IPS DF 19.7 (cell line): ENCODE measurements around the gene MORN1.

Source experiments
- DNase-seq: peaks from one replicate; pipeline ENCODE4 v3.0.0-alpha.2; 2013; ENCODE audit warnings: low read depth, low spot score

Gene MORN1

DNA sequence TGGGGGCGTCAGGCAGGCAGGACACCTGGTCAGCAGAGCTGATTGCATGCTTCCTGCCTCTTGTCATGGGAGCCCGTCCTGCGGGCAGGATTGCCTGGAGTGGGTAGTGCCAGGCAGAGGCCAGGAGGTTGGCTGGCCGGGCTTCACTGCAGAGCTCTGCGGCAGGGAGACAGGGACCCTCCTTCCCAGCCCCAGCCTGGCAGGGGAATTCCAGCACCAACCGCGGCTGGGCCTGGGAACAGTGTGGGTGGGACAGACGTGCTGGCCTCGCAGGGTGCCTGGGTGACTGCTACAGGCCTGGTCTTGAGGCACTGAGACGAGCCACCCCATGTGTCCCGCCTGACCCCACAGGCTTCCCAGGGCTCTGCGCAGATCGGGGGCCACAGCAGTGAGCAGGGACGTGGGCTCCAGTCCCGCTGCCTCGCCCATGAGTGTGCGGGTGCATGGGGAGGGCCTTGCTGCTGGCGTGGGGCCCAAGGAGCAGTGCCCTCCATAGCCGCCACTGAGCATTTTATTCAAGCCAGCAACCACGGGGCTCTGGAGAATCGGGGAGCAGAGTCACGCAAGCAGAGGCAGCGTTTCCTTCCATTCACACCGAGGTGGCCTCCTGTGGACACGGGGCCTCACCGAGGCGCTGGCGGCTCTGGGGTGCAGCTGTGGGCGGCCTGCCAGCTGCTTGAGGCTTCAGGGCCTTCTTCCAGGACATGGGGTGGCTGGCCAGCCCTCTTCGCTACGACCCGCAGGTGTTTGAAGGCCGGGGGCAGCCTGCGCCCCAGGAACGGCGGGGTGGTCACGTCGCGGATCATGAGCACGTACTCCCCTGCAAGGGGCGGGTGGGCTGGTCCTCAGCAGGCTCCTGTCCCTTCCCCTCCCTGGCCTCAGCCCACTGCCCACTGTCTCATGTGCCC, 70.3 kb downstream of the MORN1 start:
- no peak for DNase-seq

DNA sequence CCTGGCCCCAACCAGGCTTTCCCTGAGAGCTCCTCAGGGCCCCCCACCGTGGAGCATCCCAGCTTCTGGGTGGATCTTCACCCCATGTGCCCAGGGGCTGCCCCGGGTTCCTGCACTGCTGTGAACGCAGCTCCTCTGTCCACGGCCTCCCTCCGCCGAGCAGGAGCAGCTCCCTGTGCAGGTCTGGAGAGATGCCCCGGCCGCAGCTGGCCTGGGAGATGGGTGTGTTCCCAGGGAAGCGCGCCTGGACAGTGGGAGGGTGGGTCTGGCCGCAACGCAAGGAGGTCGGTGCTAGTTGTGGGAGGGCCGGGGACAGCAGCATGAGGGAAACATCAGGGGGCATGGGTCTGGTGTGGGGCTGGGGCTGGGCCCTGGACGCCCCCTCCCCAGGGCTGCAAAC, 71.3 kb downstream of the MORN1 start:
- DNase-seq, result no peak

DNA sequence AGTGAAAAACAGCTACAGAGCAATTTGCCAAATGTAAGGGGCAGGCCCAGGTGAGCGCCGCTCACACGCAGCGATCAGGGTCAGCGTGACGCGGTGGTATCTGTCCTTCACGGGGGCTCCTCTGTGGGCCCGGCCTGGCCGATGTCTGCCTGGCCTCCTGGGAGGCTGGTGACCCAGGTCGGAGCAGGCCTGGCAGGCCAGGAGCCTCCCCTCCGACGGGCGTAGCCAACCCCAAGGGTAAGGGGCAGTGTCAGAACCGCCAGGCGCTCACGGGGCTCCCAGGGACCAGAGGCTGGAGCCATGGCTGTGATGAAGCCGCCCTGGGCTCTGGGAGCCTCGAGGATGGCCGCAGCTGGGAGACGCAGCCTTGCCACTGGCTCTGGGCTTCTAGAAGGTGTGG, 72.1 kb downstream of the MORN1 start:
- no peak for DNase-seq

DNA sequence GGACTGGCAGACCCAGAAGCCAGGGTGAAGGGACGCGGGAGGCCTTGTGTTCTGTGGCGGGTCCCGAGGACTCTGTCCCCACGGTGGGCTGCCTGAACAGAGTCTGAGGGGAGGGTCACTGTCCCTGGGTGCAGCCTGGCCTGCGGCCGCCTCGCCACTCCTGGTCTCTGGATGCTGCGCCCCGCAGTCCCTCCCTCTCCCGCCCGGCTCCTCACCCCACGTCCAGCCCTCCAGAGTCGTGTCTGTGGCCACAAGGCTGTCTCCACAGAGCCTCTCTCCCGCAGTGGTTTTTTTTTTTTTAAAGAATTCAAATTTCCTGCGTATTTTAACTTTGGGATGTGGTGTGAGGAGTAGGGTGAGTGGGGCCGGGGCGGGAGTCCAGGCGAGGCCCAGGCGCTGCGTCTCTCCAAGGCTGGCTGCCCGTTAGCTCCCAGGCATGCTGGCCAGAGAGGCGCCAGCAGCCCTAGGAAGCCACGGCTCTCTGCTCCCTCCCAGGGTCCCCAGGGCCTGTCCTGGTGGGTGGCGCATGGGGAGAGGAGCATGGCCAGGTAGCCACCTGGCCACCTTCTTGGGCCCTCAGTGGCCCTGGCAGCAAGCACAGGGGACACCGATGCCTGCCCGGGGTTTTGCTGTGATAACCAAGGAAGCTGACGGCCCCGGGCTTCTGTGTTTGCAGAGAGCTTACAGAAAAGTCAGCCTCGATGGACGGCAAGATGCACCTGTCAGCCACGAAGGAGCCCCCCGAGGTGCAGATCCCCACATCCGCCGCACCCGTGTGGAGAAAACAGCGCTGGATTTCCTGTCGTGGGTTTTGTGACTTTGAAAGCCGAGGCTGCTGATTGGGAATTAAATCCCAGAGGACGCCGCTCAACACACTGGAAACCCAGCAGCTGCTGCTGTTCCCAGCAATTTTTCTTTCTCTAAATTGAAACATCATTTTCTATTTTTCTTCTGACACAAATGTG, 72.8 kb downstream of the MORN1 start:
- DNase-seq, result no peak

GRCh38 chr1:2317230-2318065, 73.9 kb downstream of the MORN1 start:
- no peak for DNase-seq

GRCh38 chr1:2316451-2316961, 74.8 kb downstream of the MORN1 start:
- DNase-seq, result no peak

- no peak for DNase-seq
These were observed 75.5 kb downstream of the MORN1 start for GRCh38 chr1:2315674-2316450.

DNA sequence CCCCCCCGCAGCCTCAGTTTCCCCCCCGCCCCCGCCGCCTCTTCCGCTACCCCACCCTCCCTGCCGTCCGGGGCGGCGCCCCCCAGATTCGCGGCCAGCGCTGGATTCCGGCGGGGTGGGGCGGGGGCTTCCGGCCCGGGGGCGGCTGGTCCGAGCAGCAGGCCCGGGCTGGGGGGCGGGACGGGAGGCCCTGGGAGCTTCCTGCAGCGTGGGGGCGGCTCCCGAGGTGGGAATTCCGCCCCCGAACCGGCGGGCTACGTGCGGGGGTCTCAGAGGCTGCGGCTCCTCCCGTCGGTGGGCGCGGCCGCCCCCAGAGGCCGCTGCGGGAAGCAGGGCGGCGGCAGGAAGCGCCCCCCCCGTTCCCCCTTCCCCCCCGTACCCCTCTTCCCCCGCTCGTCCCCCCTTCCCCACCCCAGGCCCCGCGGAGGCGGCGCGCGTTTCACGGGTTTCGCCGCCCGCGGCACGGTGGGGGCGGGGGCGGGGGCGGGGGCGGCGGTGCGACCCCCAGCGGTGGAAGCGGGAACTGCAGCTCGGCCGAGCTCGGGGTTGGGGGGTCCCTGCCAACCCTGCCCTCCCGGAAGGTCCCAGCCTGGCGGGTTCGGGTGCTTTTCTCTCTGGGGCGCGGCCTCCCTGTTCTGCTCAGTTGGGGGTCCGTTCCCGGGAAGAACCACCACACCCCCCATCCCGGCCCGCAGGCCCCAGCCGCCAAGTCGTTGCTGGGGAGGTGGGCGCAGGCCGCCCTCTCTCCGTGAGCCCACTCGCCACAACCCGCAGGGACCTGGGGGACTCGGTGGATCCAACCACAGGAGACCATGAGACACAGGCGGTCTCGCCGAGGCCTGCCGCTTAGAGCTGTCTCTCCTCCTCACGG, 76.3 kb downstream of the MORN1 start:
- no peak for DNase-seq

- peak; percentile 54 for DNase-seq
These were observed 77.0 kb downstream of the MORN1 start for GRCh38 chr1:2314273-2314802.

- no peak for DNase-seq
These were observed 77.6 kb downstream of the MORN1 start for GRCh38 chr1:2313651-2314261.

- no peak for DNase-seq
These were observed 78.6 kb downstream of the MORN1 start for GRCh38 chr1:2312515-2313301.

- DNase-seq, result no peak
These were observed 79.2 kb downstream of the MORN1 start for GRCh38 chr1:2312160-2312514.

GRCh38 chr1:2311184-2312032, 79.9 kb downstream of the MORN1 start:
- peak; percentile 47 for DNase-seq

DNA sequence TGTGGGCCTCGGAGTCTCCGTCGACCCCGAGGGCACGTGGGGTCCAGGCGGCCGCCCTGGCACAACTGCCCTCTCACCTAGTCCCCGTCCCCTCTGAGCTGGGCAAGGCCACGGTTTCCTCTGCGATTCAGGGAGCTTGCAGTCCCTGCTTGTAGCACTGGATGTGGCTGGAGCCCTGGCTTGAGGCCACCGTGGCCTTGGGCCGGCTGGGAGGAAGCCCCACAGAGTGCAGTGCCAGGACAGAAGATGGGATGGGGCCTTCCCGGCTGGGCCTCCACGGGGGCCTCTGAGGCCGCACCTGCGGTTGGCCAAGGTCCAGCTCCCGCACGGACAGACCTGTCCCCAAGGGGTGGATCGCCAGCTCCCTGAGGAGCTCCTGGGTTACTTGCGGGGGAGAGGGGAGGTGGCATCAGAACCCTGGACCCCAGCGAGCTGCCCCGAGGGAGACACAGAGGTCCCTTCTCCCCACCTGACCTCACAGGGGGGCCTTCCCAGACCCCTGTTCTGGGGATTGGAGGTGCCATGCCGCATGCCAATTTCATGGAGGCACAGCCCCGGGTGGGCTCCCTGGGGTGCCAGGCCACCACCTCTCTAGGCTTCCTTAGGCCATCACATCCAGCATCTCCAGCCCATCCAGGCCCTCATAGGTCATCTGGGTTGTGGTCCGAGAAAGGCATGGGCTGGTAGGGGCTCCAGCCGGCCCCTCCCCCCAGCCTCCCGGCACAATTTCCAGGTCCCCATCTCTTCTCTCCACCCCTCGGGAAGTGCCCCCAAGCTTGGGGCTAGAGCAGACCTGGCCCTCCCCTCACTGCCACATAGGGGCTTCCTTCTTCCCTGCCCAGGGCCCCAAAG, 80.8 kb downstream of the MORN1 start:
- DNase-seq, result no peak

- no peak for DNase-seq
These were observed 82.5 kb downstream of the MORN1 start for GRCh38 chr1:2308844-2309243.

- DNase-seq, result no peak
These were observed 83.4 kb downstream of the MORN1 start for GRCh38 chr1:2307972-2308371.
